ENCODE data around the gene TM4SF4. TPM values are rescaled to one million over a fixed set of nuclear protein-coding genes. Genes with fewer than 3 reads are reported as not detected.

Gene TM4SF4
- total RNA-seq, 1 experiment from 2014 or later = not detected

DNA sequence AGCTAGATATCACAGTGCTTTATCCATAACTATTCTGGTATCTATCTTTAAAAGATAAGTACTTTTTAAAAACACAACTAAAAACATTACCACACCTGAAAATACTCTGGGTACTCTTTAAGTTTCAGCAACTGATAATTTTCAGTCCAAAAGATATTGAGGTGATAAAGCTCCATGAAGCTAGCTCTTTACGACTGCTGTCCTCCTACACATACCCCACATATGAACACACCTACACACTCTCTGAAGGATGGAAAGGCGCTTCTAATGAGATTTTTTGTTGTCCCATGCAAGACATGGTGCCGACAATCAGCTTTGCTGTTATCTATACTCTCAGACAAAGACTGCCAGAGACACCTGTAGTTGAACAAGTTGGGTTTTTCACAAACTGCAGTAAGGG, 19.1 kb upstream of the TM4SF4 start:
- no peak for DNase-seq (ENCODE audit: low spot score)

GRCh38 chr3:149455989-149456388, 18.5 kb upstream of the TM4SF4 start:
- no peak for DNase-seq (ENCODE audit: low spot score)

DNA sequence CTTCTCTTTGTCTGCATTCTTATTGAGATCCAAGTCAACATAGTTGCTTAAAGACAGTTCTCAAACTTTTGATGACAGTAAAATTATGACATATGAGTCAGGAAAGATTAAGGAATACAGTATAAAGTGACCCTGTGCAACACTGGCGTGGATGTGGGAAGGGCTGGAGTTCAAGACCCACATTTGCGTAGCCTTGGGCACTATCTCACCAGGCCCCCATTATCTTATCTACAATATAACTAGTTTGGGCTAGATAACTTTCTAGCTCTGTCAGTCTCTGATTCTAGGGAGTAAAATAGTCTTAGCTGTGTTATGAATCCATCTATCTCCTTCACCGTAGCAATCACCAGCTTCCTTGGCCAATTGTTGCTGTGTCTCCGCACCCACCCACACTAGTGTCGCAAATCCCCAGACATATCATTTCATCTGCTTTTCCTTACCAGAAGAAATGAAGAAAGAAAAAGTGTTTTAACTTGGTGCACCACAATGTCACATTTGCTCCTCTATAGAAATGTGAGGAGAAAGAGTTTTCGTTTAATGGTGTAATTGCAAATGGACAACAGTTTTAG, 14.9 kb upstream of the TM4SF4 start:
- no peak for DNase-seq (ENCODE audit: low spot score)

DNA sequence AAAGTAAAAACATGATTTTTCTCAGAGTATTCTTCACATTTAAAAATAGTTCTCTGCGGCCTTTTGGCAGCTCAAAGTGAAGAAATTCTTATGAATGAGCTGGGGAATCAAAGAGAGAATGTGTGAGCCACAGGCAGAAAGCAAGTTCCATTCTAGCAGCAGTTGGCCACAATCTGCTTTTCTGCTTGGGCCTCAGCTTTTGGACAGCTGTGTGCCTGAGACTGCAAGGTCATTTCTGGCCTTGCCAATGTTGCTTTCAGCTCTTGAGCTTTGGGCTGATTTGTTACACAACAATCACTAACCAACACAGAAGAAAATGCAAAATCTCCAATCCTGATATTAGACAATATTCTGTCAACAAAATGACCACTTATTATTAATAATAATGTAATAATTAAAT, 14.4 kb upstream of the TM4SF4 start:
- DNase-seq (ENCODE audit: low spot score) = no peak

DNA sequence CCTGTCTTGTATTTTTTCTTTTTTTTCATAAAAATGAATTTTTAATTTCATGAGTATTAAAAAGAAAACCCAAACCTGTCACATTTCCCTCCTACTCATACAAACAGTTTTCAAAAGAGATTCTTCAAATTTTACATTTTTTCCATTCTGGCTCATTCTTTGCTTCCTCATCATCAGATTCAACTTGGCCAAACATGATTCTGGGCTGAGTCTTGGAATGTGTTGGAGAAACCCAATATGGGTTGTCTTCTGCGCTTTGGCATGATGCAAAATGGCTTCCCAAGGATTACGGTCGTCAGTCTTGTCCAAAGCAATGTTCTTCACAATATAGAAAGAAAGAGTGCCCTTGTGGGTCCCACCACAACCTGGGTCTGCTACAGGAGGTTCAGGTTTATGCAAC, 12.4 kb upstream of the TM4SF4 start:
- no peak for DNase-seq (ENCODE audit: low spot score)

- DNase-seq (ENCODE audit: low spot score) = peak; percentile 67
Observed at GRCh38 chr3:149462581-149463011, 11.9 kb upstream of the TM4SF4 start.

GRCh38 chr3:149463921-149464320, 10.6 kb upstream of the TM4SF4 start:
- DNase-seq (ENCODE audit: low spot score) = no peak

- DNase-seq (ENCODE audit: low spot score) = no peak
Observed at GRCh38 chr3:149464542-149465328, 9.8 kb upstream of the TM4SF4 start.

GRCh38 chr3:149465351-149465883, 9.1 kb upstream of the TM4SF4 start:
- no peak for DNase-seq (ENCODE audit: low spot score)

DNA sequence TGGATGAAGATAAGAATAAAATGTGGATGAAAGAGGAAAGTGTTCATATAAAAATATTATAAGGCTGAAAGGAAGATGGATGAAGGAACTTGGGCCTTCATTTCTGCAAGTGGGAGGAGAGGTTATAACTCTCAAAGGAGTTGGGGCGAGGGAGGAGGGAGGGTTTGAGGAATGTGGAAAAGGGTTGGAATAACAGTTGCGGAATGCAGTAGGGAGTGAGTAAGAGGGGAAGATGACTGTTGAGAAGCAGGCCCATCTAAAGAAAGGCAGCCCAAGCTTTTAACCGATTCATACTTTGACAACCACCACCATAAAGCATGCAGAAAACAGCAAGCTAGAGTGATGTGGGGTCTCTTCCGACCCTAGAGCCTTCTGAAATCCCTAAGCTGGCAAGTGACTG, 8.3 kb upstream of the TM4SF4 start:
- peak; percentile 87 for DNase-seq (ENCODE audit: low spot score)

- no peak for DNase-seq (ENCODE audit: low spot score)
Observed at GRCh38 chr3:149468504-149469212, 5.8 kb upstream of the TM4SF4 start.

GRCh38 chr3:149470381-149470780, 4.1 kb upstream of the TM4SF4 start:
- no peak for DNase-seq (ENCODE audit: low spot score)

GRCh38 chr3:149472030-149472797, 2.3 kb upstream of the TM4SF4 start:
- no peak for DNase-seq (ENCODE audit: low spot score)

- peak; percentile 97 for DNase-seq (ENCODE audit: low spot score)
Observed at GRCh38 chr3:149473357-149474249, 894 bp upstream of the TM4SF4 start.

- DNase-seq (ENCODE audit: low spot score) = no peak
Observed at GRCh38 chr3:149475451-149476060, 1.1 kb downstream of the TM4SF4 start.

GRCh38 chr3:149476225-149476624, 1.7 kb downstream of the TM4SF4 start:
- DNase-seq (ENCODE audit: low spot score) = no peak

- peak; percentile 52 for DNase-seq (ENCODE audit: low spot score)
Observed at GRCh38 chr3:149479621-149480325, 5.3 kb downstream of the TM4SF4 start.

DNA sequence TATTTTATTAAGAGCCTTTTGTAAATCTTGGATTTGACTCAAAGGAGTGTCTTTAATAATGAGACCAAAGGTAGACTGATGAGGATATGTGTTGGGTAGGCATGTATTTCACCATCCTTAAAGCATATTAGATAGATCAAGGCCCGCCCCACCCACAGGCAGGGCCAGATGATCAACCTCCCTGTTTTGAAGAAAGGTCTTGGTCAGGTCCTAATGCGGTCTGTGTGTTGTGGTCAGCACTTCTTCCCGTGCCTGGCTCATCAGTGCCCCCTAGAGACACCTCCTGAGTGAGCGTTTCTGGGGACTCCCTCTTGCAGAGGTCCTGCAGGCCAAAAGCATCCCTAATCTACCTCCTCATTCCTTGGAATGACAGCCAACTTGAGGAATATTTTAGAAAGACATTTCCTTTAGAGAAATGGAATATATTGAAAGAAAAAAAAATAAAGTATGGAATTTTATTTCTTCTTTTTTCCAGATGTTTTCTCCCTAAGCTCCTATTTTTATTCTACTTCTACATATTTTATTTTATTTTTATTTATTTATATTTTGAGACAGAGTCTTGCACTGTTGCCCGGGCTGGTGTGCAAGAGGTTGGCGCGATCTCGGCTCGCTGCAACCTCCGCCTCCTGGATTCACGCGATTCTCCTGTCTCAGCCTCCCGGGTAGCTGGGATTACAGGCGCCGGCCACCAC, 6.0 kb downstream of the TM4SF4 start:
- peak; percentile 89 for DNase-seq (ENCODE audit: low spot score)

DNA sequence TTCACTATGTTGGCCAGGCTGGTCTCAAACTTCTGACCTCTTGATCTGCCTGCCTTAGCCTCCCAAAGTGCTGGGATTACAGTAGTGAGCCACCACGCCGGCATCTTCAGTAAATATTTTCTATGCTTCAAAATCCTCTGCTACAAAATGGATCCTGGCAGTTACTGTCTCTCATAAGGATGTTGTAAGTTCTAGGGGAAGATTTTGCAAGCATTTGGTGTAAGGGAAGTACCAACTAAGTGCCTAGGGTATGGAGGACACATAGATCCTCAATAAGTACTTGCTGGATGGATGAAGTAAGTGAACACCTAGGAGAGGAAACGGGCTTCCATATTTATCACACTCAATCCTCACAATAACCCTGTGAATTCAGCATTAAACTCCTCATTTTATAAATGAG, 6.6 kb downstream of the TM4SF4 start:
- no peak for DNase-seq (ENCODE audit: low spot score)
